ENCODE measurements around the gene SYNJ2BP. TPM values are rescaled to one million over a fixed set of nuclear protein-coding genes. Genes with fewer than 3 reads are reported as not detected.

Gene SYNJ2BP
- total and polyA plus RNA-seq, 9 of the 15 experiments (the other 6 are each of a cell fraction or from before 2014, with no cell fraction given), result 1.8 to 4.6 (median 3.3) TPM

DNA sequence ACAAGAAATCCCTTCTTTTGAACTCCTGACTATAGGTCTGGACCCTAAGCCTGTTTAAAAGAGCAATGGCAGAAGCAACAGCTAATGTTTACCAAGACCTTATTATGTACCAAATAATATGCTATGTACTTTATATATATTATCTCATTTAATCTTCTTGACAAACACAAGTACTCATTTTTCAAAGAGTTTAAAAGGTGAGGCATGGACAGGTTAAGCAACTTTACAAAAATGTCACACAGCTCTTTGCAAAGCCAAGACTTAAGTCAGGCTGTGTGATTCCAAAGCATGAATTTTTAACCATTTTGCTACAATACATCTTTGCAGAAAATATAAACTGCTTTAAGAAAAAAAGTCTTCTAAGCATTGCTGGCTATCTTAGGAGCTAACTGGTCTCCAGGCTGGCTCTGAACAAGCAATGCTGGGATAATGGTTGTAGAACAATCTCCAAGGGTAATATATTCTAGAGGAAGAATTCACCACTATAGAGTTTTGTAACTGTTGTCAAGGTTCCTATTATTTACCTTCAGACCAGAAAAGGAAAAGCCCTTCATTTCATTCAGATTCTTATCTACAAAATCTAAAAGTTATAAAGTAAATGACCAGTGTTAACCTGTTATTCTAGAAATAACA is 22.1 kb downstream of the SYNJ2BP start:
- POLR2A ChIA-PET, result no interaction called here
- no TSS peak for BruUV-seq (replicated peaks)
- no peaks in the 10 kb centered on the region for H3K9me3 ChIP-seq (replicated peaks; ENCODE audit: control insufficient read depth, insufficient read depth, low read depth, low read length)
- TF ChIP-seq, protein P1, sequence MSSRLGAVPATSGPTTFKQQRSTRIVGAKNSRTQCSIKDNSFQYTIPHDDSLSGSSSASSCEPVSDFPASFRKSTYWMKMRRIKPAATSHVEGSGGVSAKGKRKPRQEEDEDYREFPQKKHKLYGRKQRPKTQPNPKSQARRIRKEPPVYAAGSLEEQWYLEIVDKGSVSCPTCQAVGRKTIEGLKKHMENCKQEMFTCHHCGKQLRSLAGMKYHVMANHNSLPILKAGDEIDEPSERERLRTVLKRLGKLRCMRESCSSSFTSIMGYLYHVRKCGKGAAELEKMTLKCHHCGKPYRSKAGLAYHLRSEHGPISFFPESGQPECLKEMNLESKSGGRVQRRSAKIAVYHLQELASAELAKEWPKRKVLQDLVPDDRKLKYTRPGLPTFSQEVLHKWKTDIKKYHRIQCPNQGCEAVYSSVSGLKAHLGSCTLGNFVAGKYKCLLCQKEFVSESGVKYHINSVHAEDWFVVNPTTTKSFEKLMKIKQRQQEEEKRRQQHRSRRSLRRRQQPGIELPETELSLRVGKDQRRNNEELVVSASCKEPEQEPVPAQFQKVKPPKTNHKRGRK (tag; IDR thresholded peaks at IDR 0.05), result no peak
- no peak for TF ChIP-seq HDAC6 (IDR thresholded peaks at IDR 0.05; ENCODE audit: low read depth, low read length)
- TF ChIP-seq, protein P2, sequence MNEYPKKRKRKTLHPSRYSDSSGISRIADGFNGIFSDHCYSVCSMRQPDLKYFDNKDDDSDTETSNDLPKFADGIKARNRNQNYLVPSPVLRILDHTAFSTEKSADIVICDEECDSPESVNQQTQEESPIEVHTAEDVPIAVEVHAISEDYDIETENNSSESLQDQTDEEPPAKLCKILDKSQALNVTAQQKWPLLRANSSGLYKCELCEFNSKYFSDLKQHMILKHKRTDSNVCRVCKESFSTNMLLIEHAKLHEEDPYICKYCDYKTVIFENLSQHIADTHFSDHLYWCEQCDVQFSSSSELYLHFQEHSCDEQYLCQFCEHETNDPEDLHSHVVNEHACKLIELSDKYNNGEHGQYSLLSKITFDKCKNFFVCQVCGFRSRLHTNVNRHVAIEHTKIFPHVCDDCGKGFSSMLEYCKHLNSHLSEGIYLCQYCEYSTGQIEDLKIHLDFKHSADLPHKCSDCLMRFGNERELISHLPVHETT (CRISPR knock-in tag; conservative IDR thresholded peaks at IDR 0.05 in 1 of 2, IDR thresholded peaks at IDR 0.05 in 1 of 2), result no peak
- TF ChIP-seq BRD4 (IDR thresholded peaks at IDR 0.05), result no peak
- no peak for TF ChIP-seq ZBTB1 (CRISPR knock-in tag; IDR thresholded peaks at IDR 0.05; ENCODE audit: borderline replicate concordance, low read depth)
- TF ChIP-seq, protein P3, sequence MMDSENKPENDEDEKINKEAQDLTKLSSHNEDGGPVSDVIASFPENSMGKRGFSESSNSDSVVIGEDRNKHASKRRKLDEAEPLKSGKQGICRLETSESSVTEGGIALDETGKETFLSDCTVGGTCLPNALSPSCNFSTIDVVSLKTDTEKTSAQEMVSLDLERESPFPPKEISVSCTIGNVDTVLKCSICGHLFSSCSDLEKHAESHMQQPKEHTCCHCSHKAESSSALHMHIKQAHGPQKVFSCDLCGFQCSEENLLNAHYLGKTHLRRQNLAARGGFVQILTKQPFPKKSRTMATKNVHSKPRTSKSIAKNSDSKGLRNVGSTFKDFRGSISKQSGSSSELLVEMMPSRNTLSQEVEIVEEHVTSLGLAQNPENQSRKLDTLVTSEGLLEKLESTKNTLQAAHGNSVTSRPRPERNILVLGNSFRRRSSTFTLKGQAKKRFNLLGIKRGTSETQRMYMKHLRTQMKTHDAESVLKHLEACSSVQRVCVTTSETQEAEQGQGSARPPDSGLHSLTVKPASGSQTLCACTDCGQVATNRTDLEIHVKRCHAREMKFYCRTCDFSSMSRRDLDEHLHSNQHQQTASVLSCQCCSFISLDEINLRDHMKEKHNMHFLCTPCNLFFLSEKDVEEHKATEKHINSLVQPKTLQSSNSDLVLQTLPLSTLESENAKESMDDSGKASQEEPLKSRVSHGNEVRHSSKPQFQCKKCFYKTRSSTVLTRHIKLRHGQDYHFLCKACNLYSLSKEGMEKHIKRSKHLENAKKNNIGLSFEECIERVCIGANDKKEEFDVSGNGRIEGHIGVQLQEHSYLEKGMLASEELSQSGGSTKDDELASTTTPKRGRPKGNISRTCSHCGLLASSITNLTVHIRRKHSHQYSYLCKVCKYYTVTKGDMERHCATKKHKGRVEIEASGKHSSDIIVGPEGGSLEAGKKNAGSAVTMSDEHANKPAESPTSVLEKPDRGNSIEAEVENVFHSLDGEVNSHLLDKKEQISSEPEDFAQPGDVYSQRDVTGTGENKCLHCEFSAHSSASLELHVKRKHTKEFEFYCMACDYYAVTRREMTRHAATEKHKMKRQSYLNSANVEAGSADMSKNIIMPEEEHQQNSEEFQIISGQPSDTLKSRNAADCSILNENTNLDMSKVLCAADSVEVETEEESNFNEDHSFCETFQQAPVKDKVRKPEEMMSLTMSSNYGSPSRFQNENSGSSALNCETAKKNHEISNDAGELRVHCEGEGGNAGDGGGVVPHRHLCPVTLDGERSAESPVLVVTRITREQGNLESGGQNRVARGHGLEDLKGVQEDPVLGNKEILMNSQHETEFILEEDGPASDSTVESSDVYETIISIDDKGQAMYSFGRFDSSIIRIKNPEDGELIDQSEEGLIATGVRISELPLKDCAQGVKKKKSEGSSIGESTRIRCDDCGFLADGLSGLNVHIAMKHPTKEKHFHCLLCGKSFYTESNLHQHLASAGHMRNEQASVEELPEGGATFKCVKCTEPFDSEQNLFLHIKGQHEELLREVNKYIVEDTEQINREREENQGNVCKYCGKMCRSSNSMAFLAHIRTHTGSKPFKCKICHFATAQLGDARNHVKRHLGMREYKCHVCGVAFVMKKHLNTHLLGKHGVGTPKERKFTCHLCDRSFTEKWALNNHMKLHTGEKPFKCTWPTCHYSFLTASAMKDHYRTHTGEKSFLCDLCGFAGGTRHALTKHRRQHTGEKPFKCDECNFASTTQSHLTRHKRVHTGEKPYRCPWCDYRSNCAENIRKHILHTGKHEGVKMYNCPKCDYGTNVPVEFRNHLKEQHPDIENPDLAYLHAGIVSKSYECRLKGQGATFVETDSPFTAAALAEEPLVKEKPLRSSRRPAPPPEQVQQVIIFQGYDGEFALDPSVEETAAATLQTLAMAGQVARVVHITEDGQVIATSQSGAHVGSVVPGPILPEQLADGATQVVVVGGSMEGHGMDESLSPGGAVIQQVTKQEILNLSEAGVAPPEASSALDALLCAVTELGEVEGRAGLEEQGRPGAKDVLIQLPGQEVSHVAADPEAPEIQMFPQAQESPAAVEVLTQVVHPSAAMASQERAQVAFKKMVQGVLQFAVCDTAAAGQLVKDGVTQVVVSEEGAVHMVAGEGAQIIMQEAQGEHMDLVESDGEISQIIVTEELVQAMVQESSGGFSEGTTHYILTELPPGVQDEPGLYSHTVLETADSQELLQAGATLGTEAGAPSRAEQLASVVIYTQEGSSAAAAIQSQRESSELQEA (IDR thresholded peaks at IDR 0.05; ENCODE audit: low read depth), result no peak
- TF ChIP-seq, protein P4, sequence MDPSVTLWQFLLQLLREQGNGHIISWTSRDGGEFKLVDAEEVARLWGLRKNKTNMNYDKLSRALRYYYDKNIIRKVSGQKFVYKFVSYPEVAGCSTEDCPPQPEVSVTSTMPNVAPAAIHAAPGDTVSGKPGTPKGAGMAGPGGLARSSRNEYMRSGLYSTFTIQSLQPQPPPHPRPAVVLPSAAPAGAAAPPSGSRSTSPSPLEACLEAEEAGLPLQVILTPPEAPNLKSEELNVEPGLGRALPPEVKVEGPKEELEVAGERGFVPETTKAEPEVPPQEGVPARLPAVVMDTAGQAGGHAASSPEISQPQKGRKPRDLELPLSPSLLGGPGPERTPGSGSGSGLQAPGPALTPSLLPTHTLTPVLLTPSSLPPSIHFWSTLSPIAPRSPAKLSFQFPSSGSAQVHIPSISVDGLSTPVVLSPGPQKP (CRISPR knock-in tag; IDR thresholded peaks at IDR 0.05), result no peak
- TF ChIP-seq CAMTA2 (CRISPR knock-in tag; conservative IDR thresholded peaks at IDR 0.05), result no peak
- TF ChIP-seq LARP7 (IDR thresholded peaks at IDR 0.05), result no peak

More for the DNA sequence above, 22.1 kb downstream of the SYNJ2BP start:
- ATAC-seq (no peak), FAIRE-seq (no peak), DNase-seq (ENCODE audit: extremely low read depth in 1 of 4, low spot score in 3 of 4) (no peak)
- H3K27me3 ChIP-seq (ENCODE audit: control insufficient read depth in 2 of 2, insufficient read depth in 2 of 2, low read length in 2 of 2), result no peaks in the 10 kb centered on the region
- CTCF ChIA-PET (ENCODE audit: low intra/inter-chr PET ratio), result no interaction called here
- peaks cover 0 to 3% of the 10 kb centered on the region in 2 experiments; a peak in 1 of 5 replicates for H3K4me1 ChIP-seq (replicated peaks in 1 of 2; ENCODE audit: control insufficient read depth in 2 of 2, insufficient read depth in 2 of 2, low read length in 2 of 2)
- H3K4me3 ChIP-seq, result no peak overlapping the region
- H3K9me1 ChIP-seq (ENCODE audit: control insufficient read depth, insufficient read depth, low read length), result no peaks in the 10 kb centered on the region
- no peak overlapping the region for H2AFZ ChIP-seq (ENCODE audit: low read depth, low read length)
- in situ Hi-C loops (cut with MboI), result no loop called here
- no peaks in the 10 kb centered on the region for H3K36me3 ChIP-seq (ENCODE audit: control insufficient read depth, insufficient read depth, low read length)
- H3K27ac ChIP-seq (ENCODE audit: extremely low read depth, low read depth, low read length), result no peak overlapping the region
- no peak overlapping the region for H3K4me2 ChIP-seq (ENCODE audit: insufficient read depth, low read length)
- no peaks in the 10 kb centered on the region for H4K20me1 ChIP-seq (replicated peaks; ENCODE audit: control insufficient read depth, insufficient read depth, low read length)
- H3K79me2 ChIP-seq (ENCODE audit: control insufficient read depth, insufficient read depth, low read length), result no peaks in the 10 kb centered on the region
- no peak overlapping the region for H3K9ac ChIP-seq (ENCODE audit: insufficient read depth in 1 of 2, low read depth in 2 of 2, low read length in 2 of 2)
- intact Hi-C loops (cut with micrococcal nuclease), result no loop called here
